Mesendoderm (in vitro differentiated cells): ENCODE data around the gene TRPM2.

Experiments
- DNase-seq: peaks from one replicate; pipeline ENCODE4 v3.0.0; 2013
- H2AK5ac ChIP-seq: 2 replicates; pipeline ENCODE4 v1.6.1; 2013; ENCODE audit warnings: low read length, inconsistent platforms
- H2BK120ac ChIP-seq: 2 replicates; pipeline ENCODE4 v1.6.1; 2013; ENCODE audit warnings: low read depth, mild to moderate bottlenecking, low read length, moderate library complexity, mixed read lengths
- H2BK15ac ChIP-seq: replicated peaks from 2 replicates; pipeline ENCODE4 v1.6.1; 2013; ENCODE audit warnings: low read depth, mild to moderate bottlenecking, moderate library complexity
- H2BK5ac ChIP-seq: 2 replicates; pipeline ENCODE4 v1.6.1; 2013; ENCODE audit warnings: low read length, inconsistent platforms
- H3K18ac ChIP-seq: 2 replicates; pipeline ENCODE4 v1.6.1; 2013; ENCODE audit warnings: mild to moderate bottlenecking, low read length, mixed read lengths
- H3K23ac ChIP-seq: one replicate; pipeline ENCODE4 v1.6.1; 2013; ENCODE audit warnings: low read length
- H3K27ac ChIP-seq: 2 replicates; pipeline ENCODE4 v1.5.1; 2013; ENCODE audit warnings: low read depth, mild to moderate bottlenecking, inconsistent platforms, low read length, moderate library complexity
- H3K27me3 ChIP-seq: 2 replicates; pipeline ENCODE4 v1.6.1; 2013; ENCODE audit warnings: low read length, control low read depth, mild to moderate bottlenecking, inconsistent platforms; ENCODE audit not compliant: insufficient read depth, poor library complexity
- H3K36me3 ChIP-seq: 2 replicates; pipeline ENCODE4 v1.6.1; 2013; ENCODE audit warnings: low read length, inconsistent platforms; ENCODE audit not compliant: control insufficient read depth, insufficient read depth
- H3K4ac ChIP-seq: one replicate; pipeline ENCODE4 v1.6.1; 2013; ENCODE audit warnings: low read depth, mild to moderate bottlenecking, low read length, moderate library complexity
- H3K4me1 ChIP-seq: 2 replicates; pipeline ENCODE4 v1.6.1; 2013; ENCODE audit warnings: low read depth, low read length, inconsistent platforms; ENCODE audit not compliant: control insufficient read depth
- H3K4me2 ChIP-seq: 2 replicates; pipeline ENCODE4 v1.6.1; 2013; ENCODE audit warnings: low read length
- H3K4me3 ChIP-seq: 2 replicates; pipeline ENCODE4 v1.5.1; 2013; ENCODE audit warnings: mild to moderate bottlenecking, low read length
- H3K56ac ChIP-seq: one replicate; pipeline ENCODE4 v1.6.1; 2013; ENCODE audit warnings: low read length
- H3K79me1 ChIP-seq: 2 replicates; pipeline ENCODE4 v1.6.1; 2013; ENCODE audit warnings: low read length, inconsistent platforms
- H3K79me2 ChIP-seq: 2 replicates; pipeline ENCODE4 v1.6.1; 2013; ENCODE audit warnings: mild to moderate bottlenecking, low read length; ENCODE audit not compliant: control insufficient read depth, insufficient read depth
- H3K9ac ChIP-seq: 2 replicates; pipeline ENCODE4 v1.6.1; 2013; ENCODE audit warnings: low read length, inconsistent platforms
- H4K5ac ChIP-seq: one replicate; pipeline ENCODE4 v1.6.1; 2013; ENCODE audit warnings: low read length
- H4K8ac ChIP-seq: one replicate; pipeline ENCODE4 v1.6.1; 2013; ENCODE audit warnings: low read depth, mild to moderate bottlenecking, control low read depth, low read length, moderate library complexity
- WGBS: extraction: QIAGEN DNeasy Blood & Tissue Kit; methylation state at CpG from one replicate; pipeline ENCODE4 v1.1.7; 2013; ENCODE audit warnings: low lambda C conversion rate, missing lambda C conversion rate; ENCODE audit not compliant: insufficient coverage; ENCODE audit errors: extremely low coverage; 5-methylcytosine and 5-hydroxymethylcytosine counted together

TRPM2 gene

DNA sequence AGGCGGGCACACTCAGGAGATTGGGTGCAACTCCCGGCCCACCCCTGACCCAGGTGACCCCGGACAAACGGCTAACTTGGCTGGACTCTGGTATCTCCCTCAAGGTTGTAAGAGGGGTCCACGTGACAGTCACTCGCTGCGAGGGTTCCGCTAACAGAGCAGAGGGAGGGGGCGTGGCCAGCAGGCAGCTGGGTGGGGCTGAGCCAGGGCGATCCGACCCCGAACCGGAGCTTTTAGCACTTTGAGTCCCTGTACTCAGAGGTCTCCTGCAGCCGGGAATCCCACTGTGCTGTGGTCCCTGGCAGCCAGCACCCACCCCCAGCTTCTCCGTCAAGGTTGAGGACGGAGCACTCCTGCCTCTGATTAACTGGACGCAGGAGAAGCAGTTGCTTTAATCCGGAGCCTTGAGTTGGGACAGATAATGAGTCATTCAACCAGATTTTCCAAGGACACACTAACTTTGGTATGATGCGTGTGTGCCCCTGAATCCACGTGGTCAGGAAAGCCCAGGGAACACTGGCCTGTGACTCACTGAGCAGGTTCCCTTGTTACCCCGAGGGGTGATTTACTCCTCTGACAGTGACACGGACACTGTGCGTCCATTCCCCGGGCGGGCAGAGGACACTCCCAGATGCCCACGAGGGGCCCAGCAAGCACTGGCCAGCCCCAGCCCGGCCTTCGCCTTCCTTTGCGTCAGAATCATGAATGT, 16.8 kb downstream of the TRPM2 start:
- Histone ChIP-seq H4K5ac (no peak overlapping the region), H3K27me3 (no peaks in the 10 kb centered on the region), H2BK15ac (no peak overlapping the region), H3K79me2 (no peaks in the 10 kb centered on the region), H3K27ac (no peak overlapping the region), H3K9ac (peak overlapping the region; percentile 17), H3K4me3 (no peak overlapping the region), H2BK5ac (no peak overlapping the region), H4K8ac (no peak overlapping the region), H3K36me3 (no peaks in the 10 kb centered on the region), H3K56ac (no peak overlapping the region), H3K79me1 (no peaks in the 10 kb centered on the region), H3K4me1 (no peaks in the 10 kb centered on the region), H3K18ac (no peak overlapping the region), H2AK5ac (no peak overlapping the region), H3K4ac (no peak overlapping the region), H3K23ac (no peak overlapping the region), H3K4me2 (no peak overlapping the region), H2BK120ac (no peak overlapping the region)
- no CpG with 5 or more reads among the region's 29 CpGs for WGBS
- DNase-seq = no peak

GRCh38 chr21:44370786-44371410, 17.5 kb downstream of the TRPM2 start:
- no peak overlapping the region for H2BK120ac ChIP-seq
- H3K4ac ChIP-seq = no peak overlapping the region
- no peaks in the 10 kb centered on the region for H3K79me2 ChIP-seq
- no peak overlapping the region for H2BK5ac ChIP-seq
- no peak overlapping the region for H2BK15ac ChIP-seq
- H3K9ac ChIP-seq = no peak overlapping the region
- H2AK5ac ChIP-seq = no peak overlapping the region
- H3K79me1 ChIP-seq = no peaks in the 10 kb centered on the region
- H3K18ac ChIP-seq = no peak overlapping the region
- H3K36me3 ChIP-seq = no peaks in the 10 kb centered on the region
- H4K5ac ChIP-seq = no peak overlapping the region
- H3K56ac ChIP-seq = no peak overlapping the region
- H4K8ac ChIP-seq = no peak overlapping the region
- no peak overlapping the region for H3K23ac ChIP-seq
- no CpG with 5 or more reads among the region's 37 CpGs for WGBS
- no peak for DNase-seq
- H3K4me2 ChIP-seq = no peak overlapping the region
- H3K27ac ChIP-seq = no peak overlapping the region
- no peak overlapping the region for H3K4me3 ChIP-seq
- H3K27me3 ChIP-seq = no peaks in the 10 kb centered on the region
- no peaks in the 10 kb centered on the region for H3K4me1 ChIP-seq

DNA sequence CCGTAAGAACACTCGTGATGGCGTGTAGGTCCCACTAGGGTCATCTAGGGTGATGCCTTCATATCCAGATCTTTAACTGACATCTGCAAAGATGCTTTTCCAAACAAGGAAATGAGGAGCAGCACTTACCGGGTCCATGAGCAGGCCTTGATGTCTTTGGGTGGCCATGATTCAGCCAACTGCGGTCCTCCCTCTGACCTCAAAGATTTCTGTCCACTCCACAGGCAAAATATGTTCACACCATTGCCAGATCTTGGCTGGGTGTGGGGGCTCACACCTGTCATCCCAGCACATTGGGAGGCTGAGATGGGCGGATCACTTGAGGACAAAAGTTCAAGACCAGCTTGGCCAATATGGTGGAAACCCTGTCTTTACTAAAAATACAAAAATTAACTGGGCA, 18.2 kb downstream of the TRPM2 start:
- H3K27ac ChIP-seq = no peak overlapping the region
- H2BK120ac ChIP-seq = no peak overlapping the region
- H3K4me1 ChIP-seq = no peaks in the 10 kb centered on the region
- H4K5ac ChIP-seq = no peak overlapping the region
- H2AK5ac ChIP-seq = no peak overlapping the region
- no peak for DNase-seq
- no peak overlapping the region for H3K4ac ChIP-seq
- H3K23ac ChIP-seq = no peak overlapping the region
- H3K4me3 ChIP-seq = no peak overlapping the region
- WGBS = no CpG with 5 or more reads among the region's 6 CpGs
- H3K4me2 ChIP-seq = no peak overlapping the region
- H3K9ac ChIP-seq = no peak overlapping the region
- H4K8ac ChIP-seq = no peak overlapping the region
- H3K27me3 ChIP-seq = no peaks in the 10 kb centered on the region
- no peak overlapping the region for H3K56ac ChIP-seq
- H3K79me1 ChIP-seq = no peaks in the 10 kb centered on the region
- no peak overlapping the region for H2BK15ac ChIP-seq
- no peaks in the 10 kb centered on the region for H3K36me3 ChIP-seq
- H3K79me2 ChIP-seq = no peaks in the 10 kb centered on the region
- H3K18ac ChIP-seq = no peak overlapping the region
- no peak overlapping the region for H2BK5ac ChIP-seq

DNA sequence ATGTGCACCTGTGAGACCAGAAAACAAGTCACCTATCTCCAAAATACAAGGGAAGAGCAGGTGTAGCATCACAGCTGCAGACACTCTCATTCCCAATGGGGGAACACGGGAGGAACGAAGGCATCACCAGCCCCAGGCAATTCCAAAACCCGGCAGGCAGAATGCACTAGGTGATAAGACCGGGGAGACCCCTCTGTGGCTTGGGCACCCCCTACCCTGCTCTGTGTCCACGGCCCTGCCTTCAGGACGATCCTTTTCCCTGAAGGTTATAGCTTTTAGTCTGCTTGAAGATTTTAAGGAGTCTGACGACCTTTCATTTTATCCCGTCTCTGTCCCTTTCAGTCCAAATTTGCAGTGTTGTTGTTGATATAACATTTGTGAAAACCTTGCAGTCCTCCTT, 19.2 kb downstream of the TRPM2 start:
- Histone ChIP-seq H2AK5ac (no peak overlapping the region), H4K8ac (no peak overlapping the region), H3K23ac (no peak overlapping the region), H3K4me2 (no peak overlapping the region), H3K27ac (no peak overlapping the region), H4K5ac (no peak overlapping the region), H3K4me1 (no peaks in the 10 kb centered on the region), H3K27me3 (no peaks in the 10 kb centered on the region), H3K56ac (no peak overlapping the region), H3K36me3 (no peaks in the 10 kb centered on the region), H2BK120ac (no peak overlapping the region), H3K18ac (no peak overlapping the region), H3K4ac (no peak overlapping the region), H3K79me1 (no peaks in the 10 kb centered on the region), H2BK5ac (no peak overlapping the region), H3K9ac (no peak overlapping the region), H2BK15ac (no peak overlapping the region), H3K4me3 (no peak overlapping the region), H3K79me2 (no peaks in the 10 kb centered on the region)
- DNase-seq = no peak
- no CpG with 5 or more reads among the region's 8 CpGs for WGBS

DNA sequence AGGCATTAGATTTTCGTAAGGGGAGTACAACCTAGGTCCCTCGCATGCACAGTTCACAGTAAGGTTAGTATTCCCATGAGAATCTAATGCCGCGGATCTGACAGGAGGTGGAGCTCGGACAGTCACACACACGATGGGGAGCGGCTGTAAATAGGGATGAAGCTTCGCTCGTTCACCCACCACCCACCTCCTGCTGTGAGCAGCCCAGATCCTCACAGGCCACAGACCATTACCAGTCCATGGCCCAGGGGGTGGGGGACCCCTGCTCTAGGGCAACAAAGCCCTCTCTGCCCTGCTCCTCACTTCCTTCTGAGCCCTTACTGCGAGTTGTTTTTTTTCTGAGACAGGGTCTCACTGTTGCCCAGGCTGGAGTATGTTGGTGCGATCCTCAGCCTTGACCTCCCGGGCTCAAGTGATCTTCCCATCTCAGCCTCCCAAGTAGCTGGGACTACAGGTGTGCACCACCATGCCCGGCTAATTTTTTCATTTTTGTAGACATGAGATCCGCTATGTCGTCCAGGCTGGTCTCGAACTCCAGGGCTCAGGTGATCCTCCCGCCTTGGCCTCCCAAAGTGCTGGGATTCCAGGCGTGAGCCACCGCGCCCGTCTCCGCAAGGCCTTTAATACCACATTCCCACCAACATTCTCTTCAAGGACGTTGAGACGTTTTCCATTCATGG, 21.3 kb downstream of the TRPM2 start:
- H3K27ac ChIP-seq = no peak overlapping the region
- no peak overlapping the region for H3K23ac ChIP-seq
- H3K9ac ChIP-seq = no peak overlapping the region
- no peak overlapping the region for H4K5ac ChIP-seq
- no peak overlapping the region for H4K8ac ChIP-seq
- H2BK15ac ChIP-seq = no peak overlapping the region
- no peaks in the 10 kb centered on the region for H3K36me3 ChIP-seq
- H2BK120ac ChIP-seq = no peak overlapping the region
- H3K4me1 ChIP-seq = no peaks in the 10 kb centered on the region
- no peak overlapping the region for H3K4me3 ChIP-seq
- H3K27me3 ChIP-seq = no peaks in the 10 kb centered on the region
- no CpG with 5 or more reads among the region's 24 CpGs for WGBS
- DNase-seq = no peak
- H3K18ac ChIP-seq = no peak overlapping the region
- H2BK5ac ChIP-seq = no peak overlapping the region
- H3K4me2 ChIP-seq = no peak overlapping the region
- H2AK5ac ChIP-seq = no peak overlapping the region
- no peak overlapping the region for H3K56ac ChIP-seq
- no peaks in the 10 kb centered on the region for H3K79me2 ChIP-seq
- H3K79me1 ChIP-seq = no peaks in the 10 kb centered on the region
- H3K4ac ChIP-seq = no peak overlapping the region
